Chondrocyte (in vitro differentiated cells): ENCODE data around the gene KCNH2. TPM values are rescaled to one million over a fixed set of nuclear protein-coding genes. Genes with fewer than 3 reads are reported as not detected.

Experiments
- DNase-seq: peaks from one replicate; pipeline ENCODE4 v3.0.0; 2021; ENCODE audit warnings: mixed read lengths, low spot score
- H3K27ac Mint-ChIP-seq: one replicate; pipeline ENCODE4 v1.8.0; 2021; ENCODE audit warnings: mild to moderate bottlenecking, moderate library complexity, mixed read lengths; ENCODE audit not compliant: unreplicated experiment
- H3K27me3 Mint-ChIP-seq: 2 replicates; pipeline ENCODE4 v1.8.0; 2021; ENCODE audit warnings: low read depth, mixed read lengths
- H3K36me3 Mint-ChIP-seq: 2 replicates; pipeline ENCODE4 v1.8.0; 2021; ENCODE audit warnings: low read depth, mixed read lengths
- H3K4me1 Mint-ChIP-seq: 2 replicates; pipeline ENCODE4 v1.8.0; 2021; ENCODE audit warnings: low read depth, mild to moderate bottlenecking, mixed read lengths
- H3K4me3 Mint-ChIP-seq: one replicate; pipeline ENCODE4 v1.8.0; 2021; ENCODE audit warnings: mild to moderate bottlenecking, moderate library complexity, mixed read lengths; ENCODE audit not compliant: unreplicated experiment
- H3K9me3 Mint-ChIP-seq: 2 replicates; pipeline ENCODE4 v1.8.0; 2021; ENCODE audit warnings: low read depth, mixed read lengths
- CTCF ChIP-seq: fragments of 200-600 bp; sonication (generic); IDR thresholded peaks from 2 replicates; pipeline ENCODE4 v1.5.0; 2021; ENCODE audit warnings: antibody characterized with exemption, mild to moderate bottlenecking, moderate library complexity
- total RNA-seq: library from RNA; stranded (reverse); gene quantifications from 3 replicates; pipeline ENCODE4 v1.2.1, GENCODE V29; 2021

Gene KCNH2
- total RNA-seq, 1 donor from 2014 or later, result 0.30 TPM

GRCh38 chr7:151008143-151008510, 30.0 kb upstream of the KCNH2 start:
- H3K9me3 Mint-ChIP-seq, result no peaks in the 10 kb centered on the region

GRCh38 chr7:151007469-151007898, 29.4 kb upstream of the KCNH2 start:
- peaks cover 17% of the 10 kb centered on the region for H3K4me1 Mint-ChIP-seq
- no peaks in the 10 kb centered on the region for H3K9me3 Mint-ChIP-seq
- no peak overlapping the region for H3K27ac Mint-ChIP-seq
- H3K27me3 Mint-ChIP-seq, result peaks cover 20% of the 10 kb centered on the region
- no peak for TF ChIP-seq CTCF
- no peaks in the 10 kb centered on the region for H3K36me3 Mint-ChIP-seq
- no peak for DNase-seq
- H3K4me3 Mint-ChIP-seq, result no peak overlapping the region

More at GRCh38 chr7:151008143-151008510, 30.0 kb upstream of the KCNH2 start:
- Mint-ChIP-seq H3K27ac (no peak overlapping the region), H3K27me3 (peaks cover 23% of the 10 kb centered on the region), H3K4me3 (no peak overlapping the region), H3K4me1 (peaks cover 21% of the 10 kb centered on the region), H3K36me3 (no peaks in the 10 kb centered on the region)
- no peak for DNase-seq
- TF ChIP-seq CTCF, result no peak

GRCh38 chr7:151006590-151007300, 28.6 kb upstream of the KCNH2 start:
- no peak for TF ChIP-seq CTCF
- H3K9me3 Mint-ChIP-seq, result no peaks in the 10 kb centered on the region
- no peaks in the 10 kb centered on the region for H3K36me3 Mint-ChIP-seq
- peaks cover 14% of the 10 kb centered on the region for H3K27me3 Mint-ChIP-seq
- H3K4me1 Mint-ChIP-seq, result peaks cover 14% of the 10 kb centered on the region
- no peak overlapping the region for H3K27ac Mint-ChIP-seq
- DNase-seq, result no peak
- no peak overlapping the region for H3K4me3 Mint-ChIP-seq

GRCh38 chr7:151005566-151005965, 27.4 kb upstream of the KCNH2 start:
- no peak overlapping the region for H3K27ac Mint-ChIP-seq
- H3K4me1 Mint-ChIP-seq, result peaks cover 10% of the 10 kb centered on the region
- TF ChIP-seq CTCF, result no peak
- H3K9me3 Mint-ChIP-seq, result no peaks in the 10 kb centered on the region
- no peak overlapping the region for H3K4me3 Mint-ChIP-seq
- peaks cover 12% of the 10 kb centered on the region for H3K27me3 Mint-ChIP-seq
- no peak for DNase-seq
- no peaks in the 10 kb centered on the region for H3K36me3 Mint-ChIP-seq

GRCh38 chr7:151003572-151003971, 25.5 kb upstream of the KCNH2 start:
- Mint-ChIP-seq H3K27me3 (peaks cover 12% of the 10 kb centered on the region), H3K9me3 (no peaks in the 10 kb centered on the region), H3K4me1 (peaks cover 10% of the 10 kb centered on the region), H3K36me3 (no peaks in the 10 kb centered on the region), H3K27ac (no peak overlapping the region), H3K4me3 (no peak overlapping the region)
- no peak for TF ChIP-seq CTCF
- DNase-seq, result no peak
